ENCODE measurements around the gene MTUS2.

GRCh38 chr13:29039212-29039611 is 219.1 kb downstream of the MTUS2 start:
- TF ChIP-seq CTCF (IDR thresholded peaks at IDR 0.05 in 4 of 5, conservative IDR thresholded peaks at IDR 0.05 in 1 of 5) (no peak), POLR2A (IDR thresholded peaks at IDR 0.05) (no peak)

Measured in gastrocnemius medialis (tissue), 4 donors.